Lower lobe of right lung (tissue), 2 donors: ENCODE data around the gene OBSCN. TPM values are rescaled to one million over a fixed set of nuclear protein-coding genes. Genes with fewer than 3 reads are reported as not detected.

Source experiments
- ATAC-seq, 2 donors: fragments of 200-7000 bp; cut with Tn5 transposase; one replicate each; pipeline ENCODE4 v1.9.1; 2020 to 2022; ENCODE audit warnings: mild to moderate bottlenecking in 2 of 2, moderate library complexity in 2 of 2
- DNase-seq: peaks from one replicate; pipeline ENCODE4 v3.0.0-alpha.2; 2020
- H3K27ac ChIP-seq: fragments of 200-600 bp; one replicate; pipeline ENCODE4 v1.8.0; 2022
- H3K27me3 ChIP-seq: fragments of 200-600 bp; one replicate; pipeline ENCODE4 v1.8.0; 2022; ENCODE audit warnings: low read depth
- H3K36me3 ChIP-seq: fragments of 200-600 bp; one replicate; pipeline ENCODE4 v1.8.0; 2022; ENCODE audit warnings: mild to moderate bottlenecking
- H3K4me1 ChIP-seq: fragments of 200-600 bp; one replicate; pipeline ENCODE4 v1.8.0; 2022
- H3K4me3 ChIP-seq: fragments of 200-600 bp; one replicate; pipeline ENCODE4 v1.8.0; 2022; ENCODE audit warnings: mild to moderate bottlenecking
- H3K9me3 ChIP-seq: fragments of 200-600 bp; one replicate; pipeline ENCODE4 v1.8.0; 2022
- intact Hi-C: fragments of 100-400 bp; cut with DNase I; formaldehyde crosslinking; loops from one replicate; pipeline ENCODE4 v1.11.0; 2022
- total RNA-seq: library from RNA; stranded (reverse); fragmentation: NEBNext Ultra II Directional; extraction: Animal tissue kit (Norgen Biotek cat#: 25700); gene quantifications from one replicate; pipeline ENCODE4 v1.2.1, GENCODE V29; 2021
- TF ChIP-seq, protein P1 (sequence below): fragments of 200-600 bp; IDR thresholded peaks from one replicate; pipeline ENCODE4 v1.8.0; 2022; ENCODE audit warnings: antibody characterized with exemption, mild to moderate bottlenecking
- donor health status: DM: no; HTN: yes; CAD: no; lungs with severe emphysema.

The OBSCN gene
- total RNA-seq, 1 donor from 2014 or later = 35.6 TPM

DNA sequence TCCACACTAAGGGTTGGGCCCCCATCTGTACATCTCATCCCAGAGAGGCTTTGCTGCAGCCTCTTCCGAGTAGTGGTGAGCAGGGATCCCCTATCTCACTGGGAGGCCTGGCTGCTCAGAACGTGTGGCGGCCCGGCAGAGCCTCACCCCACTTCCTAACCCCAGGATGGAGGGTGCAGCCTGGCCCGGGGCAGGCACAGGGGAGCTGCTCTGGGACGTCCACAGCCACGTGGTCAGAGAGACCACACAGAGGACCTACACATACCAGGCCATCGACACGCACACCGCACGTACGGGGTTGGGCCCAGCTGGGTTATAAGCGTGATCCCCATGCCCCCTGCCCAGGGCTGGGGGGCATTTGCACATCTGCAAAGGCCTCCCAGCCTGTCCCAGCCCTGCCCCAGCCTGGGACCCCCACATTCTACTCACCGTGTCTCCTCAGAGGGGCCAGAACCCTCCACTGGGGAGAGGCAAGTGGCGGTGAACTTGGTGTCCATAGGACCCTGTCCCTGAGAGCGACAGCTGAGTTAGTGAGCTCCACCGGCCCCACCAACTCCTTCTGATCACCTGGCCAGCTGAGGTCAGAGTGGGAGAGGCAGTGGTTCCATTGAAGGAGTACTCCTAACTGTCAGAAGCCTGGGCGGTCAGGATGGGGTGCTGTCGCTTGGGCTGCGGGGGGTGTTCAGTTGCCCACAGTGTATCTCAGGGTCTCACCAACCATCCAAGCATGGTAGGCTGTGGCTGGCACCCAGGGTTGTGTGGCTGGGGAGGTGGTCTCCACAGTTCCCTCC, 157.6 kb downstream of the OBSCN start:
- H3K36me3 ChIP-seq = no peaks in the 10 kb centered on the region
- DNase-seq = peak; percentile 27
- no peaks in the 10 kb centered on the region for H3K27me3 ChIP-seq
- no peak for ATAC-seq
- TF ChIP-seq, protein P1, sequence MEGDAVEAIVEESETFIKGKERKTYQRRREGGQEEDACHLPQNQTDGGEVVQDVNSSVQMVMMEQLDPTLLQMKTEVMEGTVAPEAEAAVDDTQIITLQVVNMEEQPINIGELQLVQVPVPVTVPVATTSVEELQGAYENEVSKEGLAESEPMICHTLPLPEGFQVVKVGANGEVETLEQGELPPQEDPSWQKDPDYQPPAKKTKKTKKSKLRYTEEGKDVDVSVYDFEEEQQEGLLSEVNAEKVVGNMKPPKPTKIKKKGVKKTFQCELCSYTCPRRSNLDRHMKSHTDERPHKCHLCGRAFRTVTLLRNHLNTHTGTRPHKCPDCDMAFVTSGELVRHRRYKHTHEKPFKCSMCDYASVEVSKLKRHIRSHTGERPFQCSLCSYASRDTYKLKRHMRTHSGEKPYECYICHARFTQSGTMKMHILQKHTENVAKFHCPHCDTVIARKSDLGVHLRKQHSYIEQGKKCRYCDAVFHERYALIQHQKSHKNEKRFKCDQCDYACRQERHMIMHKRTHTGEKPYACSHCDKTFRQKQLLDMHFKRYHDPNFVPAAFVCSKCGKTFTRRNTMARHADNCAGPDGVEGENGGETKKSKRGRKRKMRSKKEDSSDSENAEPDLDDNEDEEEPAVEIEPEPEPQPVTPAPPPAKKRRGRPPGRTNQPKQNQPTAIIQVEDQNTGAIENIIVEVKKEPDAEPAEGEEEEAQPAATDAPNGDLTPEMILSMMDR = no peak
- H3K27ac ChIP-seq = no peak overlapping the region
- intact Hi-C loops = no loop called here
- H3K4me1 ChIP-seq = no peaks in the 10 kb centered on the region
- H3K9me3 ChIP-seq = no peaks in the 10 kb centered on the region
- no peak overlapping the region for H3K4me3 ChIP-seq

DNA sequence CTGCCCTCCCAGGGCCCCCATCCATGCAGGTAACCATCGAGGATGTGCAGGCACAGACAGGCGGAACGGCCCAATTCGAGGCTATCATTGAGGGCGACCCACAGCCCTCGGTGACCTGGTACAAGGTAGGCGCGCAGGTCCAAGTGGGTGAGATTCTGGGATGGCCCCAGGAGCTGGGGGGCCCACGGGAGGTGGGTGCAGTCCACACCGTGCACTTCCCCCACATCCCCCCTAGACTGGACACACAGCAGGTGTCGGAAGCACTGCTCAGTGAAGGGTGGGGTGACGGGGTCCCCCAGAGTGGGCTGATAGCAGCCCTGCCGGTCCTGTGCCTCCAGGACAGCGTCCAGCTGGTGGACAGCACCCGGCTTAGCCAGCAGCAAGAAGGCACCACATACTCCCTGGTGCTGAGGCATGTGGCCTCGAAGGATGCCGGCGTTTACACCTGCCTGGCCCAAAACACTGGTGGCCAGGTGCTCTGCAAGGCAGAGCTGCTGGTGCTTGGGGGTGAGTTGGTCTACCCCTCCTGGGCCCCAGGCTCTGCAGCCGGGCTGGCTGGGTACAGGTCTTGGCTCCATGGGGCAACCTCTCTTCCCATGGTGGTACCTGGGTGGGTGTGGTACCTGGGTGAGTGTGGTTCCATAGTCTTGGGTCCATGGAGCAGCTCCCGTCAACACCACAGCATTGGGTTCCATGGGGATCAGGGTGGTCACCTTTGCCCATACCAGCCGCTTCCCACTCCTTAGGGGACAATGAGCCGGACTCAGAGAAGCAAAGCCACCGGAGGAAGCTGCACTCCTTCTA, 158.4 kb downstream of the OBSCN start:
- H3K27me3 ChIP-seq = no peaks in the 10 kb centered on the region
- no peaks in the 10 kb centered on the region for H3K36me3 ChIP-seq
- no peak overlapping the region for H3K4me3 ChIP-seq
- intact Hi-C loops = no loop called here
- H3K4me1 ChIP-seq = no peaks in the 10 kb centered on the region
- TF ChIP-seq, protein P1 = no peak
- ATAC-seq = no peak
- peak; percentile 34 for DNase-seq
- H3K9me3 ChIP-seq = no peaks in the 10 kb centered on the region
- no peak overlapping the region for H3K27ac ChIP-seq

DNA sequence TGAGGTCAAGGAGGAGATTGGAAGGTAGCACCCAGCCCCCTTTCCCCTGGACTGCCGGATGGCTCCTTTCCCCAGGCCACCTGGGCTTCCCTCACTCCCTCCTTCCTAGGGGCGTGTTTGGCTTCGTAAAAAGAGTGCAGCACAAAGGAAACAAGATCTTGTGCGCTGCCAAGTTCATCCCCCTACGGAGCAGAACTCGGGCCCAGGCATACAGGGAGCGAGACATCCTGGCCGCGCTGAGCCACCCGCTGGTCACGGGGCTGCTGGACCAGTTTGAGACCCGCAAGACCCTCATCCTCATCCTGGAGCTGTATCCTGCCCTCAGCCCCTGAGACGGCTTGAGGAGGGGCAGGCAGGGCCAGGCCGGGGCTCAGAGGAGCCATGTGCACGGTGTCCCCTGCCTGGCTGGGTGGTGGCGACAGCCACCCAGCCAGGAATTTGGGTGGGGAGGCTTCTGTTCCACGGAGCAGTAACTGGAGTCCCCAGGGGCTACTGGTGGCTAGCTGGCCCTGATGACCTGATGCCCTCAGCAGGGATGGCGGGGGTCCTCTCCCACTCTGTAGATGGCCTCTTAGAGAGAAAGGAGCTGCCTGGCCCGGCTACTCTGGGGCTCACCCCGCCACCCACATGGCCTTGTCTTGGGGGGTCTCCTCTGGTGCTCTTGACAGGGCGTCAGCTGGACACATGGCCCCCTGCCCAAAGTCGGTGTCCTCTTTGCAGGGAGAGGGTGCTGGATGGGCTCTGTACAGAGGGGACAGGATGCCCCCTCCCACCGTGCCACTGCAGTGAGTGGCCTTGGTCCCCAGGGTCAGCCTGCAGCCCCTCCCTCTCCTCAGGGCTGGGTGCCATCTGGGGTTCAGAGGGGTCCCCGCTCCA, 159.3 kb downstream of the OBSCN start:
- no peak overlapping the region for H3K27ac ChIP-seq
- no peaks in the 10 kb centered on the region for H3K9me3 ChIP-seq
- intact Hi-C loops = no loop called here
- DNase-seq = peak; percentile 41
- no peak overlapping the region for H3K4me3 ChIP-seq
- H3K4me1 ChIP-seq = no peaks in the 10 kb centered on the region
- H3K27me3 ChIP-seq = no peaks in the 10 kb centered on the region
- ATAC-seq = no peak
- no peaks in the 10 kb centered on the region for H3K36me3 ChIP-seq
- TF ChIP-seq, protein P1 = no peak

DNA sequence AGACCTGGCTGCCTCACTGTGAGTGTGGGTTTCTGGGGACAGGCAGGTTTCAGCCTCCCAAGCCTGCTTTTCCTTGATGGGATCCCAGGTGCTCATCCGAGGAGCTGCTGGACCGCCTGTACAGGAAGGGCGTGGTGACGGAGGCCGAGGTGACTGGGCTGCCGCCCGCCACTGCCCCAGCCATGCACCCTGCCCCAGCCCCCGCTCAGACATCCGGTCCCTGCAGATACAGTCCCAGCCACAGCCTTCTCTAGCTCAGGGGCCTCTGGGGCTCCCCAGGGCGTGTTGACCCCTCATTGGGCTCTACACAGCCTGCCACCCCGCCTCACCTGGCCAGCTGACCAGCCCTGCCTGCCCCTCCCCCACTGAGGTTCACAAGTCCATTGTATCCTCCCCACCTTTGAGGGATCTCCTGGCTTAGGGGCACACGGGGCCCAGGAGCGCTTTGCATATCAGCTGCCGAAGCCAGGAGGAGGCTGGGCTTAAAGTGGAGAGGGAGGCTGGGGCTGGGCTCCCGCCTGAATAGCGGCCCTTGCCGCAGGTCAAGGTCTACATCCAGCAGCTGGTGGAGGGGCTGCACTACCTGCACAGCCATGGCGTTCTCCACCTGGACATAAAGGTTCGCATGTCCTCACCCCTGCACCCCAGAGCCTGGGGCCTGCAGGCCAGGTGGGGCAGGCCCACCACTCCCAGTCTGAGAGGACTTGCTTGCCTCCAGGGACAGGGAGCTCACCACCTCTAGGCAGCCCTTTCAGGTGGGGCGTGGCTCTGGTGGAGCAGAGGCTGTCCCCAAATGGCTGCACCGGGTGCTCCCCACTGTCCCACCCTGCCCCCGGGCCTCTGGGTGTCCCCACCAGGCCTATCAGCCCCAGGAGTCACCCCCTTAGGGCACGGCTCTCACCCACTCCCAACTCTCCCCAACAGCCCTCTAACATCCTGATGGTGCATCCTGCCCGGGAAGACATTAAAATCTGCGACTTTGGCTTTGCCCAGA, 160.3 kb downstream of the OBSCN start:
- Histone ChIP-seq H3K4me1 (no peaks in the 10 kb centered on the region), H3K27me3 (no peaks in the 10 kb centered on the region), H3K9me3 (no peaks in the 10 kb centered on the region), H3K27ac (no peak overlapping the region), H3K36me3 (no peaks in the 10 kb centered on the region), H3K4me3 (no peak overlapping the region)
- intact Hi-C loops = no loop called here
- DNase-seq = peak; percentile 36
- TF ChIP-seq, protein P1 = no peak
- no peak for ATAC-seq
